Endometrium (tissue), 2 donors: ENCODE measurements around the gene SLAIN2.
"Not testable (repeated sequence)": the region's sequence is repeated elsewhere in the genome, so short reads cannot be mapped to it uniquely, and the experiment has no call there.

Experiments used
- FAIRE-seq: peaks from 2 replicates; lab custom pipeline; 2012; peaks lifted over from hg19 to GRCh38; lab: Jason Lieb, UNC
- donor health status: control.
- donor health status: control.

SLAIN2 gene

GRCh38 chr4:48340965-48341775 lies at the start of gene SLAIN2:
TSS of gene SLAIN2 (plus strand) at chr4:48341529. CDS start at chr4:48341740, 211 bp downstream.
- FAIRE-seq, result peak; percentile 70

GRCh38 chr4:48292218-48292790 lies 49.0 kb upstream of the SLAIN2 start:
- FAIRE-seq, result not testable (repeated sequence)

- FAIRE-seq, result no peak
These were observed 46.2 kb upstream of the SLAIN2 start for GRCh38 chr4:48295116-48295515.

- no peak for FAIRE-seq
These were observed 45.0 kb upstream of the SLAIN2 start for GRCh38 chr4:48296365-48296764.

GRCh38 chr4:48297256-48297846 lies 44.0 kb upstream of the SLAIN2 start:
- FAIRE-seq, result no peak

GRCh38 chr4:48299560-48299959 lies 41.8 kb upstream of the SLAIN2 start:
- no peak for FAIRE-seq

GRCh38 chr4:48300004-48300403 lies 41.3 kb upstream of the SLAIN2 start:
- FAIRE-seq, result no peak

GRCh38 chr4:48305508-48305907 lies 35.8 kb upstream of the SLAIN2 start:
- FAIRE-seq, result no peak

GRCh38 chr4:48307528-48307927 lies 33.8 kb upstream of the SLAIN2 start:
- FAIRE-seq, result no peak

- no peak for FAIRE-seq
These were observed 32.4 kb upstream of the SLAIN2 start for GRCh38 chr4:48308901-48309300.

- FAIRE-seq, result no peak
These were observed 29.4 kb upstream of the SLAIN2 start for GRCh38 chr4:48311896-48312295.

GRCh38 chr4:48314746-48315145 lies 26.6 kb upstream of the SLAIN2 start:
- not testable (repeated sequence) for FAIRE-seq

- no peak for FAIRE-seq
These were observed 25.4 kb upstream of the SLAIN2 start for GRCh38 chr4:48315728-48316630.

- no peak for FAIRE-seq
These were observed 20.0 kb upstream of the SLAIN2 start for GRCh38 chr4:48321312-48321711.

- no peak for FAIRE-seq
These were observed 19.3 kb upstream of the SLAIN2 start for GRCh38 chr4:48322063-48322462.

GRCh38 chr4:48324281-48324680 lies 17.0 kb upstream of the SLAIN2 start:
- no peak for FAIRE-seq

GRCh38 chr4:48329193-48329592 lies 12.1 kb upstream of the SLAIN2 start:
- FAIRE-seq, result no peak

GRCh38 chr4:48329976-48330375 lies 11.4 kb upstream of the SLAIN2 start:
- FAIRE-seq, result no peak

GRCh38 chr4:48331577-48332330 lies 9.6 kb upstream of the SLAIN2 start:
- no peak for FAIRE-seq

GRCh38 chr4:48332661-48333060 lies 8.7 kb upstream of the SLAIN2 start:
- FAIRE-seq, result no peak

- FAIRE-seq, result no peak
These were observed 7.7 kb upstream of the SLAIN2 start for GRCh38 chr4:48333587-48333986.

GRCh38 chr4:48334236-48334635 lies 7.1 kb upstream of the SLAIN2 start:
- no peak for FAIRE-seq
